ENCODE results near the gene AGAP6. TPM values are rescaled to one million over a fixed set of nuclear protein-coding genes. Genes with fewer than 3 reads are reported as not detected.
"Not testable (repeated sequence)": the region's sequence is repeated elsewhere in the genome, so short reads cannot be mapped to it uniquely, and the experiment has no call there.

AGAP6 gene
- total RNA-seq, 1 experiment from 2014 or later: 13.4 TPM

GRCh38 chr10:50017646-50018045, 29.4 kb downstream of the AGAP6 start:
- not testable (repeated sequence) for H2BK5ac ChIP-seq (ENCODE audit: insufficient read length, low read length); H2BK20ac ChIP-seq (ENCODE audit: low read depth, low read length, poor library complexity, severe bottlenecking); H3K27ac Mint-ChIP-seq; H3K23ac ChIP-seq (ENCODE audit: insufficient read length, low read depth, low read length); H3K9me3 Mint-ChIP-seq; H3K18ac ChIP-seq (ENCODE audit: insufficient read length, low read depth, low read length); H3K79me1 ChIP-seq (ENCODE audit: insufficient read depth, low read depth, low read length, poor library complexity, severe bottlenecking); H4K5ac ChIP-seq (ENCODE audit: insufficient read length, low read depth, low read length); H3K23me2 ChIP-seq (ENCODE audit: insufficient read length, low read depth, low read length, poor library complexity, severe bottlenecking); H4K91ac ChIP-seq (ENCODE audit: insufficient read length, low read depth, low read length); H3K27ac ChIP-seq (ENCODE audit: insufficient read length, low read depth, low read length); H3K4me1 ChIP-seq (ENCODE audit: insufficient read depth, low read length); H2BK15ac ChIP-seq (ENCODE audit: low read depth, low read length); H2BK12ac ChIP-seq (ENCODE audit: insufficient read length, low read depth, low read length); H4K20me1 ChIP-seq (ENCODE audit: control insufficient read depth, insufficient read depth, insufficient read length); H3K4me3 Mint-ChIP-seq; H3K4ac ChIP-seq (ENCODE audit: low read depth, low read length); H3K4me1 Mint-ChIP-seq; H3K14ac ChIP-seq (ENCODE audit: insufficient read depth, low read length); H4K8ac ChIP-seq (replicated peaks; ENCODE audit: insufficient read length, low read depth, low read length); H3K79me2 ChIP-seq (ENCODE audit: insufficient read depth, low read length); H2AK5ac ChIP-seq (ENCODE audit: insufficient read length, low read length); H2AFZ ChIP-seq (ENCODE audit: low read length); H2BK120ac ChIP-seq (ENCODE audit: low read depth, low read length, poor library complexity, severe bottlenecking); H3K9ac ChIP-seq (ENCODE audit: extremely low read depth, insufficient read length, low read length); H3T11ph ChIP-seq (ENCODE audit: low read length); H3K36me3 Mint-ChIP-seq (ENCODE audit: insufficient read depth in 1 of 3, low read depth in 3 of 3); DNase-seq; H3K4me2 ChIP-seq (ENCODE audit: insufficient read depth, insufficient read length, low read length); H3K56ac ChIP-seq (ENCODE audit: insufficient read length, low read depth, low read length); H3K27me3 ChIP-seq (ENCODE audit: insufficient read depth, low read length); H3K9me3 ChIP-seq (ENCODE audit: control insufficient read depth, low read depth, low read length); H3K27me3 Mint-ChIP-seq (ENCODE audit: low read depth)
- WGBS (ENCODE audit: extremely low coverage, insufficient read length, low lambda C conversion rate): no CpG with 5 or more reads among the region's 5 CpGs

- H2BK120ac ChIP-seq (ENCODE audit: low read depth, low read length, poor library complexity, severe bottlenecking); H3K79me2 ChIP-seq (ENCODE audit: insufficient read depth, low read length); H2AK5ac ChIP-seq (ENCODE audit: insufficient read length, low read length); H3K14ac ChIP-seq (ENCODE audit: insufficient read depth, low read length); H2BK20ac ChIP-seq (ENCODE audit: low read depth, low read length, poor library complexity, severe bottlenecking); H3K9me3 Mint-ChIP-seq; H3K9ac ChIP-seq (ENCODE audit: extremely low read depth, insufficient read length, low read length); H3K27me3 Mint-ChIP-seq (ENCODE audit: low read depth); H3K23me2 ChIP-seq (ENCODE audit: insufficient read length, low read depth, low read length, poor library complexity, severe bottlenecking); H3K9me3 ChIP-seq (ENCODE audit: control insufficient read depth, low read depth, low read length); H2BK15ac ChIP-seq (ENCODE audit: low read depth, low read length); DNase-seq; H3K4me2 ChIP-seq (ENCODE audit: insufficient read depth, insufficient read length, low read length); H3K18ac ChIP-seq (ENCODE audit: insufficient read length, low read depth, low read length); H3T11ph ChIP-seq (ENCODE audit: low read length); H4K5ac ChIP-seq (ENCODE audit: insufficient read length, low read depth, low read length); H3K23ac ChIP-seq (ENCODE audit: insufficient read length, low read depth, low read length); H3K36me3 Mint-ChIP-seq (ENCODE audit: insufficient read depth in 1 of 3, low read depth in 3 of 3); H2BK5ac ChIP-seq (ENCODE audit: insufficient read length, low read length); H2AFZ ChIP-seq (ENCODE audit: low read length); H3K56ac ChIP-seq (ENCODE audit: insufficient read length, low read depth, low read length); H3K4me1 ChIP-seq (ENCODE audit: insufficient read depth, low read length); H3K4me1 Mint-ChIP-seq; H3K27ac Mint-ChIP-seq; H4K20me1 ChIP-seq (ENCODE audit: control insufficient read depth, insufficient read depth, insufficient read length); H3K27me3 ChIP-seq (ENCODE audit: insufficient read depth, low read length); H2BK12ac ChIP-seq (ENCODE audit: insufficient read length, low read depth, low read length); H3K27ac ChIP-seq (ENCODE audit: insufficient read length, low read depth, low read length); H3K4ac ChIP-seq (ENCODE audit: low read depth, low read length); H3K79me1 ChIP-seq (ENCODE audit: insufficient read depth, low read depth, low read length, poor library complexity, severe bottlenecking); H4K91ac ChIP-seq (ENCODE audit: insufficient read length, low read depth, low read length); H3K4me3 Mint-ChIP-seq; H4K8ac ChIP-seq (replicated peaks; ENCODE audit: insufficient read length, low read depth, low read length): not testable (repeated sequence)
- no CpG with 5 or more reads among the region's 3 CpGs for WGBS (ENCODE audit: extremely low coverage, insufficient read length, low lambda C conversion rate)
Observed at GRCh38 chr10:50019279-50019678, 31.1 kb downstream of the AGAP6 start.
